Stimulated activated CD8-positive, alpha-beta memory T cell treated with anti-CD3 and anti-CD28 coated beads, Interleukin-4, amount 100 ng/mL, for 24 hours (primary cell): ENCODE results near the gene STK26.
"Not testable (repeated sequence)": the region's sequence is repeated elsewhere in the genome, so short reads cannot be mapped to it uniquely, and the experiment has no call there.

Experiments used
- DNase-seq: peaks from one replicate; pipeline ENCODE4 v3.0.0-alpha.2; 2020; ENCODE audit warnings: low read depth

Gene STK26

GRCh38 chrX:132094164-132094563 is 71.1 kb downstream of the STK26 start:
- no peak for DNase-seq

GRCh38 chrX:132098704-132099103 is 75.6 kb downstream of the STK26 start:
- not testable (repeated sequence) for DNase-seq

GRCh38 chrX:132101206-132101605 is 78.1 kb downstream of the STK26 start:
- DNase-seq, result no peak

- no peak for DNase-seq
Observed at GRCh38 chrX:132101799-132102198, 78.7 kb downstream of the STK26 start.

GRCh38 chrX:132107291-132107690 is 84.2 kb downstream of the STK26 start:
- no peak for DNase-seq

GRCh38 chrX:132114607-132115006 is 91.5 kb downstream of the STK26 start:
- no peak for DNase-seq

GRCh38 chrX:132115792-132116191 is 92.7 kb downstream of the STK26 start:
- DNase-seq, result no peak

GRCh38 chrX:132118358-132118757 is 95.3 kb downstream of the STK26 start:
- no peak for DNase-seq

GRCh38 chrX:132119283-132119682 is 96.2 kb downstream of the STK26 start:
- DNase-seq, result no peak

GRCh38 chrX:132119821-132120515 is 96.9 kb downstream of the STK26 start:
- DNase-seq, result no peak

- no peak for DNase-seq
Observed at GRCh38 chrX:132120913-132121312, 97.8 kb downstream of the STK26 start.
